B cell (primary cell): ENCODE data around the gene SLC25A26.

ENCODE experiments used
- CTCF ChIP-seq: fragments of 200-600 bp; IDR thresholded peaks from one replicate; pipeline ENCODE4 v1.8.0; 2022; ENCODE audit warnings: antibody characterized with exemption, mild to moderate bottlenecking
- EZH2 ChIP-seq: IDR thresholded peaks from 2 replicates; pipeline ENCODE4 v1.6.1; 2012; ENCODE audit warnings: borderline replicate concordance, low read depth, mild to moderate bottlenecking, moderate library complexity, low read length; ENCODE audit not compliant: insufficient read depth, poor library complexity, severe bottlenecking

- TF ChIP-seq CTCF (no peak), EZH2 (no peak)
Measured at GRCh38 chr3:66379565-66379964, 158.8 kb downstream of the SLC25A26 start.
